Measurements from ENCODE around the gene ARAP2.

DNA sequence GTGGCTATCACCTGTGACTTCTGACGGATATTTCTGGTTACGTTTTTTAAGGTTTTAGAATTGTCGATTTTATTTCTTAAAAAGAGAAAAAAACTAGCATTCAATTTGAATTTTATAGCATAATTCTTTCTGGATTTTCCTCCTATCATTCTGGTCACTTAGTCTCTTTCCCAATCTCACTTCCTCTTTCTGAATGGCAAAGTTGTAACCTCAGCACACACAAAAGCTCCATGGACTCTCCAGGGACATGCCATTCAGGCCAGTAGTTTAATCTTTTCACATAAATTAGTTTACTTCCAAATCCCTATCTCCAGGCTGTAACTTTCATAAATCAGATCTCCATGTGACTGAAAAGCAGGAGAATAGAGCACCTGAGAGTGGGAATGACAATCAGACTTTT, 110.7 kb downstream of the ARAP2 start:
- TF ChIP-seq, protein P1, sequence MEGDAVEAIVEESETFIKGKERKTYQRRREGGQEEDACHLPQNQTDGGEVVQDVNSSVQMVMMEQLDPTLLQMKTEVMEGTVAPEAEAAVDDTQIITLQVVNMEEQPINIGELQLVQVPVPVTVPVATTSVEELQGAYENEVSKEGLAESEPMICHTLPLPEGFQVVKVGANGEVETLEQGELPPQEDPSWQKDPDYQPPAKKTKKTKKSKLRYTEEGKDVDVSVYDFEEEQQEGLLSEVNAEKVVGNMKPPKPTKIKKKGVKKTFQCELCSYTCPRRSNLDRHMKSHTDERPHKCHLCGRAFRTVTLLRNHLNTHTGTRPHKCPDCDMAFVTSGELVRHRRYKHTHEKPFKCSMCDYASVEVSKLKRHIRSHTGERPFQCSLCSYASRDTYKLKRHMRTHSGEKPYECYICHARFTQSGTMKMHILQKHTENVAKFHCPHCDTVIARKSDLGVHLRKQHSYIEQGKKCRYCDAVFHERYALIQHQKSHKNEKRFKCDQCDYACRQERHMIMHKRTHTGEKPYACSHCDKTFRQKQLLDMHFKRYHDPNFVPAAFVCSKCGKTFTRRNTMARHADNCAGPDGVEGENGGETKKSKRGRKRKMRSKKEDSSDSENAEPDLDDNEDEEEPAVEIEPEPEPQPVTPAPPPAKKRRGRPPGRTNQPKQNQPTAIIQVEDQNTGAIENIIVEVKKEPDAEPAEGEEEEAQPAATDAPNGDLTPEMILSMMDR (conservative IDR thresholded peaks at IDR 0.05; ENCODE audit: low read depth in 2 of 2), result no peak
- no peak for TF ChIP-seq POLR2AphosphoS5 (IDR thresholded peaks at IDR 0.05; ENCODE audit: low read depth)
- no peak for TF ChIP-seq EZH2 (IDR thresholded peaks at IDR 0.05; ENCODE audit: low read depth, unreplicated experiment)
- TF ChIP-seq JUNB (IDR thresholded peaks at IDR 0.05; ENCODE audit: unreplicated experiment), result no peak

Data from GM23338 (cell line).